Thoracic aorta (tissue), 2 donors: ENCODE data around the gene FTO. TPM values are rescaled to one million over a fixed set of nuclear protein-coding genes. Genes with fewer than 3 reads are reported as not detected.
A peak's percentile ranks its signal among the peaks of the same experiment; 100 is the strongest.

Experiments
- ATAC-seq: fragments of 150-250 bp; one replicate; pipeline ENCODE4 v1.8.0; 2017; ENCODE audit warnings: low read depth; ENCODE audit not compliant: insufficient number of reproducible peaks, low FRiP score
- DNase-seq: peaks from one replicate; pipeline ENCODE4 v3.0.0-alpha.2; 2020; ENCODE audit warnings: low spot score
- H3K27ac ChIP-seq, 2 donors: fragments of 200-600 bp; sonication (generic); 1 replicate in 1 of 2; 2 replicates in 1 of 2; pipeline ENCODE4 v1.5.1; 2016; ENCODE audit warnings: mild to moderate bottlenecking in 2 of 2, moderate library complexity in 2 of 2
- H3K27me3 ChIP-seq: fragments of 200-600 bp; sonication (generic); replicated peaks from 2 replicates; pipeline ENCODE4 v1.6.0; 2016; ENCODE audit warnings: mild to moderate bottlenecking; ENCODE audit not compliant: insufficient read depth
- H3K36me3 ChIP-seq: fragments of 200-600 bp; sonication (generic); one replicate; pipeline ENCODE4 v1.5.1; 2016
- H3K4me1 ChIP-seq, 2 donors: fragments of 200-600 bp; sonication (generic); 1 replicate in 1 of 2; 2 replicates in 1 of 2; pipeline versions ENCODE4 v1.5.1 to v1.6.0; 2016; ENCODE audit warnings: low read depth in 2 of 2, mild to moderate bottlenecking in 1 of 2; ENCODE audit not compliant: control insufficient read depth in 1 of 2
- H3K4me3 ChIP-seq: fragments of 200-600 bp; sonication (generic); 2 replicates; pipeline ENCODE4 v1.5.1; 2016; ENCODE audit warnings: mild to moderate bottlenecking
- H3K9me3 ChIP-seq: fragments of 200-600 bp; sonication (generic); 2 replicates; pipeline ENCODE4 v1.5.1; 2016
- total RNA-seq, 2 donors: library from RNA; depleted of rRNA; stranded (reverse); fragments of >200 nt; gene quantifications; one replicate each; pipeline versions ENCODE4 v1.1.0 to v1.2.3, GENCODE V29; 2016
- TF ChIP-seq, protein P1 (sequence below): fragments of 200-600 bp; sonication (generic); IDR thresholded peaks from one replicate; pipeline ENCODE4 v1.5.1; 2019; ENCODE audit warnings: antibody characterized with exemption

The FTO gene
- total RNA-seq, 2 donors from 2014 or later = 99.6 to 103 TPM

DNA sequence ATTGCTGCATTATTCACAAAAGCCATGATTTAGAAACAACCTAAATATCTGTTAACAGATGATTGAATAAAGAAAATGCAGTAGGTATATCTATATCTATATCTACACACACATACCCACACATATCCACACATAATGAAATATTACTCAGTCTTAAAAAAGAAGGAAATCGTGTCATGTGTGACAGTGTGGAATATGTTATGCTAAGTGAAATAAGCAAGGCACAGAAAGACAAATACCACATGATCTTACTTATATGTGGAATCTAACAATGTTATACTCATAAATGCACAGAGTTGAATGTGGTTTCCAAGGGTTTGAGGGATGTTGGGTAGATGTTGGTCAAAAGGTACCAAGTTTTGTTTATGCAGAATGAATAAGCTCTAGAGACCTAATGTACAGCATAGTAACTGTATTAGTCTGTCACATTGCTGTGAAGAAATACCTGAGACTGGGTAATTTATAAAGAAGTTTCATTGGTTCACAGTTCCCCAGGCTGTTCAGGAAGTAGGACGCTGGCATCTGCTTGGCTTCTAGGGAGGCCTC, 156.1 kb downstream of the FTO start:
- H3K36me3 ChIP-seq = no peaks in the 10 kb centered on the region
- no peak overlapping the region for H3K27ac ChIP-seq
- ATAC-seq = no peak
- H3K9me3 ChIP-seq = no peaks in the 10 kb centered on the region
- H3K4me1 ChIP-seq = no peaks in the 10 kb centered on the region
- H3K4me3 ChIP-seq = no peak overlapping the region
- TF ChIP-seq, protein P1, sequence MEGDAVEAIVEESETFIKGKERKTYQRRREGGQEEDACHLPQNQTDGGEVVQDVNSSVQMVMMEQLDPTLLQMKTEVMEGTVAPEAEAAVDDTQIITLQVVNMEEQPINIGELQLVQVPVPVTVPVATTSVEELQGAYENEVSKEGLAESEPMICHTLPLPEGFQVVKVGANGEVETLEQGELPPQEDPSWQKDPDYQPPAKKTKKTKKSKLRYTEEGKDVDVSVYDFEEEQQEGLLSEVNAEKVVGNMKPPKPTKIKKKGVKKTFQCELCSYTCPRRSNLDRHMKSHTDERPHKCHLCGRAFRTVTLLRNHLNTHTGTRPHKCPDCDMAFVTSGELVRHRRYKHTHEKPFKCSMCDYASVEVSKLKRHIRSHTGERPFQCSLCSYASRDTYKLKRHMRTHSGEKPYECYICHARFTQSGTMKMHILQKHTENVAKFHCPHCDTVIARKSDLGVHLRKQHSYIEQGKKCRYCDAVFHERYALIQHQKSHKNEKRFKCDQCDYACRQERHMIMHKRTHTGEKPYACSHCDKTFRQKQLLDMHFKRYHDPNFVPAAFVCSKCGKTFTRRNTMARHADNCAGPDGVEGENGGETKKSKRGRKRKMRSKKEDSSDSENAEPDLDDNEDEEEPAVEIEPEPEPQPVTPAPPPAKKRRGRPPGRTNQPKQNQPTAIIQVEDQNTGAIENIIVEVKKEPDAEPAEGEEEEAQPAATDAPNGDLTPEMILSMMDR = no peak
- H3K27me3 ChIP-seq = no peaks in the 10 kb centered on the region
- no peak for DNase-seq

- no peak for ATAC-seq
- H3K9me3 ChIP-seq = no peaks in the 10 kb centered on the region
These were observed 159.9 kb downstream of the FTO start for GRCh38 chr16:53863861-53864260.

DNA sequence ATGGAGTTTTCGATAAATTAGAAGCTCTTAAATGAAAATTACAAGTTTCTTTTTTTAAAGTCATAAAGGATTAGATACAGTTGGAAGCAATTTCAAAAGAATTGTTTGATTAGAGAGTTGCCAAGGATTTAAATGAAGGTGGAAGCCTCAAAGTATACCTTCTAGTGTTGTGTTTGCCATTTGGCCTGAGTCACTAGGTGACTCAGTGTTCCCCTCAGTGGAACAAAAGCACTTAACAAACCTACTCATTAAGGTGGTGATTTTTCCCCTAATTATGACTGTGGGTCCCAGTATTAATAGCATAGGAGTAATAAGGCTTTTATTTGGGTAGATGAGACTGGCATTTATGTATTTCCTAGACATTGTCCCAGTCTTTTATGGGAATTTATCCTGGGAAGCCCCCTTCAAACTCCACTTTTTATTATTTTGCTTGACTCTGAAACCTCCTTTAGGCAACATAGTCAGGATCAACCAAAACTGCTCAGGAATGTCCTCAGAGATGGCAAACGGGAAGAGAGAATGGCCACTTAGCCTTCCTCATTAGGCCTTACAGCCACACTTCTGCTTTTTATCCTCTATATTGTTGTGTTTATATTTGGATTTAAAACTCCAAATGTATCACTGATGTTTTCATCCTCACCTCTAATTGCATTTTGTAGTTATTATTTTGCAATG, 161.0 kb downstream of the FTO start:
- no peaks in the 10 kb centered on the region for H3K4me1 ChIP-seq
- no peaks in the 10 kb centered on the region for H3K36me3 ChIP-seq
- peak overlapping the region in 1 of 2 donors; percentile 30 for H3K27ac ChIP-seq
- no peak overlapping the region for H3K4me3 ChIP-seq
- H3K9me3 ChIP-seq = no peaks in the 10 kb centered on the region
- TF ChIP-seq, protein P1 = no peak
- DNase-seq = no peak
- no peaks in the 10 kb centered on the region for H3K27me3 ChIP-seq
- ATAC-seq = no peak

More at GRCh38 chr16:53863861-53864260, 159.9 kb downstream of the FTO start:
- TF ChIP-seq, protein P1 = no peak
- Histone ChIP-seq H3K27ac (no peak overlapping the region), H3K27me3 (no peaks in the 10 kb centered on the region), H3K4me1 (no peaks in the 10 kb centered on the region), H3K4me3 (no peak overlapping the region), H3K36me3 (no peaks in the 10 kb centered on the region)
- no peak for DNase-seq

DNA sequence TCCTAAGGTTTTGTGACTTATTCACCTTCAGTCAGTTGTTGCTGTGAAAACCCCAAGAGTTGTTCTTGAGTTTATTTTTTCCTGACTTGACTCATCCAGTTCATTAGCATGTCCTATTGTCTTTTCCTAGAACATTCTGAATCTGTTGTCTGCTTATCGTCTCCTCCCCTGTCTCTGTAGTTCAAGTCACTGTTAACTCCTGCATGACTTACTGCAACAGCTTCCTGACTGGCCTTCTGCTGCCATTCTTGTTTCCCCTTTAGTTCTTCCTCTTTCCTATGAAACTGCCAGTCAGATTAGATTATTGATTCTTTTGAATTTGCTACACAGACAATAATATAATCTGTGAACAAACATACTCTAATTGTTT, 161.5 kb downstream of the FTO start:
- H3K27ac ChIP-seq = no peak overlapping the region

GRCh38 chr16:53866520-53866919, 162.6 kb downstream of the FTO start:
- DNase-seq (no peak), ATAC-seq (no peak)
- Histone ChIP-seq H3K36me3 (no peaks in the 10 kb centered on the region), H3K27ac (no peak overlapping the region), H3K27me3 (no peaks in the 10 kb centered on the region), H3K4me3 (no peak overlapping the region), H3K9me3 (no peaks in the 10 kb centered on the region), H3K4me1 (no peaks in the 10 kb centered on the region)
- TF ChIP-seq, protein P1 = no peak

More for the DNA sequence above, 161.5 kb downstream of the FTO start:
- H3K27me3 ChIP-seq = no peaks in the 10 kb centered on the region
- ATAC-seq = no peak
- H3K4me1 ChIP-seq = no peaks in the 10 kb centered on the region
- TF ChIP-seq, protein P1 = no peak
- no peaks in the 10 kb centered on the region for H3K9me3 ChIP-seq
- H3K36me3 ChIP-seq = no peaks in the 10 kb centered on the region
- no peak overlapping the region for H3K4me3 ChIP-seq
- DNase-seq = no peak
